HuH-7 (cell line): ENCODE results near the gene TRPM8.
"Not testable (repeated sequence)": the region's sequence is repeated elsewhere in the genome, so short reads cannot be mapped to it uniquely, and the experiment has no call there.

ENCODE experiments used
- DNase-seq: peaks from one replicate; pipeline ENCODE4 v3.0.0; 2011; ENCODE audit warnings: low spot score

Gene TRPM8

DNA sequence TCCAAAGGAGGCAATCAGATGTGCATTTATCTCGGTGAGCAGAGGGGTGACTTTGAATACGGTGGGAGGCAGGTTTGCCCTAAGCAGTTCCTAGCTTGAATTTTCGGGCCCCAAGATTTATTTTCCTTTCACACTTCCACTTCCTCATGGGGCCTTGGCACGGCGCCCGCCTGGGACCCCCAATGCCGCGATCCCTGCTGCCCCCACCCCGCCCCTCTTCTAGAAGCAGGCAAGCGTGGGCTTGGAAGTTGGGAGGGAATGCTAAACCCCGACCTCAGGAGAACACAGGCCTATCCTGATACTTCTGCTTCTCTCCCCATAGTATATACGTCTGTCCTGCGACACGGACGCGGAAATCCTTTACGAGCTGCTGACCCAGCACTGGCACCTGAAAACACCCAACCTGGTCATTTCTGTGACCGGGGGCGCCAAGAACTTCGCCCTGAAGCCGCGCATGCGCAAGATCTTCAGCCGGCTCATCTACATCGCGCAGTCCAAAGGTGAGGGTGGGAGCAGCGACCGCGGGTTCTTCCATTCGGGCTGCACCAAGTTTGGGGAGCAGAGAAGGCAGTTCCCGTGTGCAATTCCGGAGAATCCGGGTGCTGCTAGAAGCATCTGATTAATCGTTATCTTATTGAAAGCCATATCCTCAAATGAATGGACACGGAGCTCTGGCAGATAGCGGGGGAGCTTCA lies 21.6 kb downstream of the TRPM8 start:
- DNase-seq = no peak

DNA sequence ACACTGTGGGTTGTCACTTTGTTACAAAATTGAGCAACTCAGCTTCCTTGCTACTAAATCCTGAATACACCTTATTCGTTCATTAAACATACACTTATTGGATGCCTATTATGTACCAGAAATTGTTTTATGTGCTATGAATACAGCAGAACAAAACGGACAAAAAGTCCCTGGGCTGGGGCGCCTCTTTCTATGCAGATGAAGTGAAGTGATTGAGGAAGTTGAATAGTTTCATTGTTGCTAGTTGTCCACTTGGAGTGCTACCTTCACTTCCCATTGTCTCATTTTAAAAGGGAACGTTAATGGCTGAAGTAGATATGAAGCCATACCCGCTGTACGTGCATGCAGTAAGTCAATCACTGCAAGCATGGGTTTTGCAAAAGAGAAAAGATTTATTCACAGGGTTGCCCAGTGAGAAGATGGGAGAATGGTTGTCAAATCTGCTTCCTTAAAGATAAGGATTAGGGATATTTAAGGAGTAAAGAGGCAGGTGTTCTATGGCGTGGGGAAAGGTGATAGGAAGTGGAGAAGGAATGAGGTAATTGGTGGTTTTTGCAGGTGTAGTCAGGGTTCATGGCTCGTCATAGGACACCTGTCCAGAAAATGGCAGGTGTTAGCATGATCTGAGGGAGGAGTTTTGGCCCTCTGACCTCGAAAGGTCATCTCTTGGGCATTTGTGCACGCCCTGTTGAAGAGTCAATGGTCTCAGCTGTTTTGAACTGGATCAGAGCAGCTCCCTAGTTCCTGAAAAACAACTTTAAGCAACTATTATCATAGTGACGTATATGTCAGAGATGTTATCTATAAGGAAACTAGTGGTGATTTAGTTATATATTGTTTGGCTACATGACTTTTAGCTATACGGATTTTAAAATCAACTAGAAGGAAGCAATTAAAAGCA lies 23.5 kb downstream of the TRPM8 start:
- no peak for DNase-seq

DNA sequence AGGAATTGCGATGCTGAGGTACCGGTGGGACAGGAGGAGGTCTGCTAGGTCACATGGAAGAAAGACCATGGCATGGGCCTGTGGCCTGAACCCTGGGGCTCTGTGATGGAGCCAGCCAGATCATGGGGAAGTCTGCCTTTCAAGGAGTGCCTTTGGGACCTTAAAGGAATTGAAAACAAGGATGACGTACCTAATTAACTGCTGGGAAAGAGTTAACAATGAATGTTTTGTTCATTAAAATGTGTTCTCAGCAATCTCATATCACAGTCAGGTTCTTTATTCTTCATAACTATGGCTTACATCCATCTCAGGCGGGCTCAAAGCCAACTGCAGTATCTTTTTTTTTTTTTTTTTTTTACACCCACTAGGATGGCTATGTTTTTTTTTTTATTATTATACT lies 25.6 kb downstream of the TRPM8 start:
- DNase-seq = no peak

DNA sequence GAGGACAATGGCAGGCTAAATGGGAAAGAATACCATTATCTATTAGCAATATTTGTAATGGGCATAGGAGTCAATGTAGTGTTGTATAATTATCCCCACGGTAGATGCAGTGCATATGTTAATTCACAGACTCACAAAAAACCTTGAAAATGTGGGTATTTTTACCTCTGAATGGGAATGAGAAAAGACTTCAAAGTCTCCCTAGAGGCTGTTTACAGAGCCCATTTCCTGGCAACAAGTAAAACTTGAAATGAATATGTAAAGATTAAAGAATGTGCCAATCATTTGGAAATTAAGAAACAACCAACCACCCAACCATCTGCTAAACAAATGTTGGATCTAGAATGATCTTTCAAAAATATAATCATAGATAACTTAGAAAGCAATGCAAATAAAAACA lies 27.1 kb downstream of the TRPM8 start:
- DNase-seq = no peak

DNA sequence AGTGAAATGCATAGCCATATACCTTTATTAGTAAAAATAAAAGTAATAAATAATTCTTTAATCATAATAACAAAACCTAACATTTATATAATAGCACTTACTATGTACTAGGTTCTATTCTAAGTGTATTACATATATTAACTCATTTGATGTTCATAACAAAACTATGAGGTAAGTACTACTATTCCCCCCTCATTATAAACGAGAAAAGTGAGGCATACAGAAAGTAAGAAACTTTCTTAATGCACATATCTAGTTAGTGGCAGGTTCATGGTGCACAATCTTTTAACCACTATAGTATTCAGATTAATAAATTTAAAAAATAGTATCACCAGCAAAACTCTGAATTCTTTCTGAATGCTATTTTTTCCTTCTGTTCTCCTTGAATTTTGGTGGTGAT lies 27.5 kb downstream of the TRPM8 start:
- DNase-seq = no peak

DNA sequence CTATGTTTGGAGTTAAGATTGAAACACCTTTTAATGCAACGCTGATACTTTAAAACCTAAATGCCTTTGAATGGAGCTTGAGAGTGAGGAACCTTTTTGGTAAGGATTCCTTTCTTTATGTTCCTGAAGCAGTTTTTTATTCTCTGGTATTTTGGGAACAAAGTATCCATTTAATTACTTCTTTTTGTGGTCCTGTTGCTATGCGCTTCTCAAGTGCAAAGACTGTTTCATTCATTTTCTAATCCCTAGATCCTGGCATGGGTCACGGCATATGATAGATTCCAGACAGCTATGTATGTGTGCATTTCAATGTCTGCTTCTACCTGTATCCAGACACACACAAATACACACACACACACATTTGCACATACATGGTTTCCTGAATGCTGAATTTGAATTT lies 28.0 kb downstream of the TRPM8 start:
- DNase-seq = no peak

DNA sequence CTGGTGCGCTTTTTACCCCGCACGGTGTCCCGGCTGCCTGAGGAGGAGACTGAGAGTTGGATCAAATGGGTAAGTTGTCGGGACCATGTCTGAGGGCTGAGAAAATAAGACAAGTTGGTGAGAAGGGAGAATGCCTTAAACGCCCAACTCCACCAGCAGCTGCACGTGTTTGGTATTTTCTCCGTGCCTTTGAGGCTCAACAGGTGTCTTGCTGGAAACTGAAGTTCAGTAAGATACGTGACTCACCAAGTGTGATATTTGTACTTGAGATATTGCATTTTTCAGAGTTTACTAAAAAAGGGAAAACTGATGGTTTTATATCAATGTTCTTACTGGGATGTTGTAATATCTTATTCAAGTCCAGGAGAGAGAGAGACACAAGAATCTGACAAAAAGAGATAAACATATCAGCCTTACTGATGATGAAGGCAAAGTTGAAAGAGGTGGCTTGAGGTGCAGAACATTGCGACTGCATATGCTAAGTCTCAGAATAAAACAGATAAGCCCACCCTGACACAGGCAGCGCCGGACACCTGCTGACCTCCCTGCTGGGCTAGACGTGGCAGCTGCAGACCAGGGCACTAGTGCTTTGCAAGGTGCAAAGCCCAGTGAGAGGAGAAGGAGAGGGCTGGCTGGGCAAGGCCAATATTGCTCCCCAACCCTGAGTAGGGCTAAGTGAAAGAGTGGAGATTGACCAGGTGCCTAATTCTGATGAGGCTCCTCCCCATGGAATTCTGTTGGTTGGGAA lies 33.1 kb downstream of the TRPM8 start:
- no peak for DNase-seq

- DNase-seq = no peak
These were observed 35.2 kb downstream of the TRPM8 start for GRCh38 chr2:233952335-233952734.

GRCh38 chr2:233953087-233953801 lies 36.1 kb downstream of the TRPM8 start:
- no peak for DNase-seq

- no peak for DNase-seq
These were observed 43.0 kb downstream of the TRPM8 start for GRCh38 chr2:233960203-233960602.

DNA sequence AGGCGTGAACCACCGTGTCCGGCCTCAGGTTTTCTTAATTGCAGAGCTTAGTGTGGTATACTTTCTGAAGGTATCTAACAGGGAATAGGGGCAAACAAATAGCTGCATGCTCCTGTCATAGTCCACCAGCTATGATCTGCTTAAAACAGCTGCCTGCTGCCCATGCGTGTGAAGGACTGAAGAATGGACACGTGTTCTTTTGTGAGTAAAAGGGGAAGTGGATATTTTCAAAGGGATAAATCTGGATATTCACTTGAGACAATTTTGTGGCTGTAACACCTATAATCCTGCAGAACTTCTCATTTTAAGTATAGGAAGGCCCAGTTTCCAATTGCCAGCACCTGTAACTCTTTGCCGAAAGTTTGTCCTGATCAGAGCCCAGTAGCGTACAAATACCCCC lies 44.7 kb downstream of the TRPM8 start:
- no peak for DNase-seq

- no peak for DNase-seq
These were observed 47.4 kb downstream of the TRPM8 start for GRCh38 chr2:233964581-233964980.

DNA sequence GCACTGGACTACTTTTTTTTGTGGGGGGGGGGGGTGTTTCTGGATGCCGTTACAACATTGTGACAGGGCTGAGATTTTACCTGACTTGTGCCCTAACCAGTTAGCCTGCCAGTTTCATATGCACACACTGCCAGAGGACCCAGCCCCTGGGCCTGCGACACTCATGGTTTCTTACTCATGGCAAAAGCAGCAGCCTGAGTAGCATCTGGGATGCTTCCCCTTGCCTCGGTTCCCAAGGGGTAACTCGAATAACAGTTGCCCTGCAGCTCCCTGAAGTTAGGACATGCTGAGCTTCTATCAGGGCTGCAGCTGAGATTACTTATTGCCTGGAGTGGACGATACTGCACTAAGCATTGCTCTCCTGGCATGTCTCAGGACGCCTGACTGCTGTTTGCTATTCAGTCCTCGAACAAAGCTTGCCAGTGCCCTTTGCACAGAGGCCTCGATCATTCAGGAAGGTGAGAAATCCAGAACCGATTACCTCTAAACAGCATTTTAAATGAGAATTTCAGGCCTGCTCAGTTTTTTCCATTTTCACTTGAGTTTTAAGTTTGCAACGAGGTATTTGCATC lies 47.9 kb downstream of the TRPM8 start:
- DNase-seq = no peak

DNA sequence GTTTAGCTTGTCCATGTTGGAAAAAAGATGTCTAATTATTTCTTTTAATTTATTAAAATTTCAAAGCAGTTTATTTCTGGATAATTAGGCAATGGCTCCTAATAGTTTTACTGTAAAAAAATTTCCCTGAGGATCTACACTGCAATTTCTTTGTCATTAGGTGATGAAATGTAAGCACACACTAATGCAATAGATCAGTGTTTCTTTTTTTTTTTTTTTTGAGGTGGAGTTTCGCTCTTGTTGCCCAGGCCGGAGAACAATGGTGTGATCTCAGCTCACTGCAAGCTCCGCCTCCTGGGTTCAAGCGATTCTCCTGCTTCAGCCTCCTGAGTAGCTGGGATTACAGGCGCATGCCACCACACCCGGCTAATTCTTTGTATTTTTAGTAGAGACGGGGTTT lies 48.5 kb downstream of the TRPM8 start:
- DNase-seq = not testable (repeated sequence)

GRCh38 chr2:233966388-233966787 lies 49.2 kb downstream of the TRPM8 start:
- DNase-seq = no peak

DNA sequence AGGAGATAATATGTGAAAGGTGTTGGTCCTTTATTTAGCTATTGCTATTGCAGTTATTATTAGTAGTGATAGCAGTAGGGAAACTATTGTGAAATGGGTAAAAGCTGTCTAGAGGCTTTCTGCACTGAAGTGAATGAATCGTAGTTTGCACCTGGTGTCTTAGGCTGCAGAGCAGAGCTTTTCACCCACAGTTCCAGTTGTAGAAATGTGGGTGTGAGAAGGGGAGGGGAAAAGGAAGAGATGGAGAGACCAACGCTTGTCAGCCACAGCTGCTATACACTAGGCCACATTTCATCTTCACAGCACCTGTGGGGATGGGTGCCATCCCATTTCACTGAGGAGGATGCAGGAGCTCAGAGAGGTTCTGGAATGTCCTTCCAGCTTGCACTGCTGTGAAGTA lies 50.0 kb downstream of the TRPM8 start:
- no peak for DNase-seq

- no peak for DNase-seq
These were observed 51.4 kb downstream of the TRPM8 start for GRCh38 chr2:233968556-233968955.

DNA sequence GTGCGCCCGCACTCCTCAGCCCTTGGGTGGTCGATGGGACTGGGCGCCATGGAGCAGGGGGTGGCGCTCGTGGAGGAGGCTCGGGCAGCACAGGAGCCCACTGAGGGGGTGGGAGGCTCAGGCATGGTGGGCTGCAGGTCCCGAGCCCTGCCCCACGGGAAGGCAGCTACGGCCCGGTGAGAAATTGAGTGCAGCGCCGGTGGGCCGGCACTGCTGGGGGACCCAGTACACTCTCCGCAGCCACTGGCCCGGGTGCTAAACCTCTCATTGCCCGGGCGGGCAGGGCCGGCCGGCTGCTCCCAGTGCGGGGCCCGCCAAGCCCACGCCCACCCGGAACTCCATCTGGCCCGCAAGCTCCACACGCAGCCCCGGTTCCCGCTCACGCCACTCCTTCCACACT lies 55.3 kb downstream of the TRPM8 start:
- DNase-seq = not testable (repeated sequence)

DNA sequence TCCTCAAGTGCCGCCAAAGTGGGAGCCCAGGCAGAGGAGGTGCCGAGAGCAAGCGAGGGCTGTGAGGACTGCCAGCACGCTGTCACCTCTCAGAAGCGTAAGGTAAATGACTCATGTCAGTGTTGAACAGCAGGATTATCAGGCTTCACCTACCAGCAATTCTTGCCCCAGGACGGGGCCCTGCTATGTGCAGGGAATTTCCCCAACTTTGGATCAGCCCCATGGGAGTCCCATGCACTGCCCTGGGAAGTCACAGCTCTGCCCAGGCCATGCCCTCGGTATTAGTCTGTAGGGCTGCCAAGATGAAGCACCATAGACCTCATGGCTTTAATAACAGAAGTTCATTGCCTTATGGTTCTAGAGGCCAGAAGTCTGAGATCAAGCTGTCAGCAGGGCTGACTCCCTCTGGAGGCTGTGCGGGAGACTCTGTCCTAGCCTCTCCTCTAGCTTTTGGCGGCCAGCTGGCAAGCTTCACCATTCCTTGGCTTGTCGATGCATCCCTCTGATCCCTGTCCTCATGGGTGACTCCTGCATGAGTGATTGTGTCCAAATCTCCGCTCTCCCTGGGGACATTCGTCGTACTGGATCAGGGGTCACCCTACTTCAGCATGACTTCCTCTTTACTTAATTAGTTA lies 55.9 kb downstream of the TRPM8 start:
- no peak for DNase-seq

- DNase-seq = no peak
These were observed 56.6 kb downstream of the TRPM8 start for GRCh38 chr2:233973786-233974185.

GRCh38 chr2:233974530-233975071 lies 57.4 kb downstream of the TRPM8 start:
- DNase-seq = no peak
